Smooth muscle cell (in vitro differentiated cells): ENCODE data around the gene OR2T10. TPM values are rescaled to one million over a fixed set of nuclear protein-coding genes. Genes with fewer than 3 reads are reported as not detected.

Source experiments
- DNase-seq: peaks from one replicate; lab custom pipeline; 2025; ENCODE audit not compliant: unreplicated experiment; lab: John Stamatoyannopoulos, UW
- H2AFZ ChIP-seq: fragments of 200-600 bp; sonication (generic); 2 replicates; pipeline ENCODE4 v1.6.0; 2016; ENCODE audit warnings: antibody characterized with exemption, low read depth, mild to moderate bottlenecking
- H3F3A ChIP-seq: fragments of 200-600 bp; sonication (generic); 2 replicates; pipeline ENCODE4 v1.6.0; 2017; ENCODE audit warnings: antibody characterized with exemption, low read depth
- H3K27ac ChIP-seq: fragments of 200-600 bp; sonication (generic); 2 replicates; pipeline ENCODE4 v1.5.1; 2016; ENCODE audit warnings: low read depth, mild to moderate bottlenecking
- H3K27me3 ChIP-seq: fragments of 200-600 bp; sonication (generic); 2 replicates; pipeline ENCODE4 v1.6.1; 2016; ENCODE audit warnings: low read depth, mild to moderate bottlenecking
- H3K36me3 ChIP-seq: fragments of 200-600 bp; sonication (generic); 2 replicates; pipeline ENCODE4 v1.5.1; 2016; ENCODE audit warnings: low read depth
- H3K4me1 ChIP-seq: fragments of 200-600 bp; sonication (generic); 2 replicates; pipeline ENCODE4 v1.5.1; 2016; ENCODE audit warnings: low read depth
- H3K4me2 ChIP-seq: fragments of 200-600 bp; sonication (generic); 2 replicates; pipeline ENCODE4 v1.6.0; 2016; ENCODE audit warnings: mild to moderate bottlenecking
- H3K4me3 ChIP-seq: fragments of 200-600 bp; sonication (generic); 2 replicates; pipeline ENCODE4 v1.5.1; 2016; ENCODE audit warnings: mild to moderate bottlenecking
- H3K79me2 ChIP-seq: fragments of 200-600 bp; sonication (generic); 2 replicates; pipeline ENCODE4 v1.6.0; 2016; ENCODE audit warnings: low read depth, mild to moderate bottlenecking
- H3K9ac ChIP-seq: fragments of 200-600 bp; sonication (generic); 2 replicates; pipeline ENCODE4 v1.6.0; 2016; ENCODE audit warnings: low read depth
- H3K9me3 ChIP-seq: fragments of 200-600 bp; sonication (generic); replicated peaks from 2 replicates; pipeline ENCODE4 v1.5.1; 2016; ENCODE audit warnings: low read depth
- H4K20me1 ChIP-seq: fragments of 200-600 bp; sonication (generic); 2 replicates; pipeline ENCODE4 v1.6.0; 2016; ENCODE audit warnings: low read depth
- WGBS: methylation state at CpG from one replicate; pipeline ENCODE4 v1.1.7; 2016; ENCODE audit warnings: low lambda C conversion rate; 5-methylcytosine and 5-hydroxymethylcytosine counted together
- polyA plus RNA-seq: library from polyadenylated mRNA; unstranded; fragments of >200 nt; fragmentation: Nextera tagmentation; extraction: Ambion mirVana; gene quantifications from 2 replicates; pipeline ENCODE4 v1.2.1, GENCODE V29; 2016
- total RNA-seq: library from RNA; depleted of rRNA; stranded (reverse); fragments of >200 nt; gene quantifications from 2 replicates; pipeline ENCODE4 v1.2.3, GENCODE V29; 2014
- TF ChIP-seq, protein P1 (sequence below): fragments of 200-600 bp; sonication (generic); IDR thresholded peaks from 2 replicates; pipeline ENCODE4 v1.5.1; 2017; ENCODE audit warnings: borderline replicate concordance, mild to moderate bottlenecking, antibody characterized with exemption; ENCODE audit not compliant: insufficient read depth, poor library complexity, severe bottlenecking

The OR2T10 gene
- total and polyA plus RNA-seq, 2 experiments from 2014 or later: not detected

DNA sequence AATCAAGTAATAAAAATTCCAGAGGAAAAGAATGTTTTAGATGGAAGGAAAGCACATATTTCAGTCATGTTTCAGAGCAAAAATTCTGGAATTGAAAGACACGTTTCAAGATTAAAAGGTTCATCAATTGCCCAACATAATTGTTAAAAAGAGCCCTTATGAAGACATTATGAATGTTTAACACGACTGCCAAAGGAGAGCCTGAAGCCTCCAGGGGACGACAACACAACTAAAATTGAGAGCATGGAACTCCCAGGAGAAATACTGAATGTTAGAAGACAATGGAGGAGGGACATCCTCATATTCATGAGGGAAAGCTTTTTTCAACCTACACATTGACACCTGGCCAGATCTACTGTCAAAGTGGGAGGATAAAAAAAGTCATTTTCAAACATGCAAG is 21.4 kb upstream of the OR2T10 start:
- Histone ChIP-seq H3K9ac (no peak overlapping the region), H4K20me1 (no peaks in the 10 kb centered on the region), H3K4me2 (no peak overlapping the region), H3K4me3 (no peak overlapping the region), H2AFZ (no peak overlapping the region), H3K9me3 (peaks cover 14% of the 10 kb centered on the region), H3K27me3 (no peaks in the 10 kb centered on the region), H3K4me1 (no peaks in the 10 kb centered on the region), H3K79me2 (no peaks in the 10 kb centered on the region), H3F3A (no peaks in the 10 kb centered on the region), H3K36me3 (no peaks in the 10 kb centered on the region), H3K27ac (no peak overlapping the region)
- 13% methylated on average over 3 of the region's 3 CpGs for WGBS
- TF ChIP-seq, protein P1, sequence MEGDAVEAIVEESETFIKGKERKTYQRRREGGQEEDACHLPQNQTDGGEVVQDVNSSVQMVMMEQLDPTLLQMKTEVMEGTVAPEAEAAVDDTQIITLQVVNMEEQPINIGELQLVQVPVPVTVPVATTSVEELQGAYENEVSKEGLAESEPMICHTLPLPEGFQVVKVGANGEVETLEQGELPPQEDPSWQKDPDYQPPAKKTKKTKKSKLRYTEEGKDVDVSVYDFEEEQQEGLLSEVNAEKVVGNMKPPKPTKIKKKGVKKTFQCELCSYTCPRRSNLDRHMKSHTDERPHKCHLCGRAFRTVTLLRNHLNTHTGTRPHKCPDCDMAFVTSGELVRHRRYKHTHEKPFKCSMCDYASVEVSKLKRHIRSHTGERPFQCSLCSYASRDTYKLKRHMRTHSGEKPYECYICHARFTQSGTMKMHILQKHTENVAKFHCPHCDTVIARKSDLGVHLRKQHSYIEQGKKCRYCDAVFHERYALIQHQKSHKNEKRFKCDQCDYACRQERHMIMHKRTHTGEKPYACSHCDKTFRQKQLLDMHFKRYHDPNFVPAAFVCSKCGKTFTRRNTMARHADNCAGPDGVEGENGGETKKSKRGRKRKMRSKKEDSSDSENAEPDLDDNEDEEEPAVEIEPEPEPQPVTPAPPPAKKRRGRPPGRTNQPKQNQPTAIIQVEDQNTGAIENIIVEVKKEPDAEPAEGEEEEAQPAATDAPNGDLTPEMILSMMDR: no peak
- DNase-seq: no peak

DNA sequence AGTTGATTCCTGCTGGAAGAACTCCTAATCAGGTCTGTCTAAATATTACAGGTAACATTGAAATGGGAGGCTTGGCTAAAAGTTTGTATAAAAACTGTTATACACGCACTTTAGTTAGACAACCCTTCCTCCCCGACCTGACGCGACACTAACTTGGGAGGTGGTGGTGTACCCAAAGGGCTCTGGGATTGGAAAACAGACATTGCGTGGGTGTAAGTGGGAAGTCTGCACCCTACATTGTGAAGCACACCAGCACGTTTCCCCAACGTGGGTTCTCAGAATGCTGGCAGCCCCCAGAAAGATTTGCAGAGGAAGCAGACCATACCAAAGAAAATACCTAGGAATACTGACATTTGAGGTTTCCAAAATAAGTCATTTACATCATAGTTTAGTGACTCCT is 20.6 kb upstream of the OR2T10 start:
- Histone ChIP-seq H3F3A (no peaks in the 10 kb centered on the region), H3K4me3 (no peak overlapping the region), H3K36me3 (no peaks in the 10 kb centered on the region), H3K4me1 (no peaks in the 10 kb centered on the region), H3K4me2 (no peak overlapping the region), H3K27me3 (no peaks in the 10 kb centered on the region), H4K20me1 (no peaks in the 10 kb centered on the region), H3K9me3 (peaks cover 17% of the 10 kb centered on the region), H3K27ac (no peak overlapping the region), H3K9ac (no peak overlapping the region), H2AFZ (no peak overlapping the region), H3K79me2 (no peaks in the 10 kb centered on the region)
- 66% methylated on average over 7 of the region's 7 CpGs for WGBS
- TF ChIP-seq, protein P1: no peak
- no peak for DNase-seq

DNA sequence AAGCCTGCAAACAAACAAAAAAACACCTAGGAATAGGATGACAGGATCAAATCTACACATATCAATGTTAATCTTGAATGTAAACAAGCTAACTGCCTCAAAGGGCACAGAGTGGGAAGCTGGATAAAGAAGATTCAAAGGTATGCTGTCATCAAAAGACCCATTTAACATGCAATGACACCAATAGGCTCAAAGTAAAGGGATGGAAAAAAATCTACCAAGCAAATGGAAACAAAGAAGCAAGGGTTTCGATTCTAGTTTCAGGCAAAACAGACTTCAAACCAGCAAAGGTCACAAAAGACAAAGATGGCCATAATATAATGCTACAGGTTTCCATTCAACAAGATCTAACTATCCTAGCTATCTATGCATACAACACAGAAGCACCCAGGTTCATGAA is 16.2 kb upstream of the OR2T10 start:
- Histone ChIP-seq H3K27ac (no peak overlapping the region), H4K20me1 (no peaks in the 10 kb centered on the region), H3K9ac (no peak overlapping the region), H3K36me3 (no peaks in the 10 kb centered on the region), H2AFZ (no peak overlapping the region), H3K4me2 (no peak overlapping the region), H3K4me3 (no peak overlapping the region), H3K79me2 (no peaks in the 10 kb centered on the region), H3K4me1 (no peaks in the 10 kb centered on the region), H3K27me3 (no peaks in the 10 kb centered on the region), H3K9me3 (peaks cover 17% of the 10 kb centered on the region), H3F3A (no peaks in the 10 kb centered on the region)
- no peak for DNase-seq
- WGBS: 70% methylated on average over 1 of the region's 1 CpG
- TF ChIP-seq, protein P1: no peak

- H4K20me1 ChIP-seq: no peaks in the 10 kb centered on the region
- H3K79me2 ChIP-seq: no peaks in the 10 kb centered on the region
- H3K36me3 ChIP-seq: no peaks in the 10 kb centered on the region
- no peak overlapping the region for H2AFZ ChIP-seq
- WGBS: 76% methylated on average over 4 of the region's 4 CpGs
- no peak for DNase-seq
- peaks cover 19% of the 10 kb centered on the region for H3K9me3 ChIP-seq
- H3K27me3 ChIP-seq: no peaks in the 10 kb centered on the region
- no peaks in the 10 kb centered on the region for H3F3A ChIP-seq
- H3K27ac ChIP-seq: no peak overlapping the region
- no peak overlapping the region for H3K4me3 ChIP-seq
- H3K9ac ChIP-seq: no peak overlapping the region
- TF ChIP-seq, protein P1: no peak
- no peaks in the 10 kb centered on the region for H3K4me1 ChIP-seq
- no peak overlapping the region for H3K4me2 ChIP-seq
Measured at GRCh38 chr1:248611883-248612414, 14.4 kb upstream of the OR2T10 start.
